DND-41 (cell line): ENCODE data around the gene OXSM.

Source experiments
- ATAC-seq: fragments of 200-7000 bp; cut with Tn5 transposase; 3 replicates; pipeline ENCODE4 v1.9.1; 2021; ENCODE audit warnings: low read depth; ENCODE audit not compliant: insufficient read depth
- DNase-seq: peaks from one replicate; pipeline ENCODE4 v3.0.0-alpha.2; 2020
- H2AFZ ChIP-seq: 2 replicates; pipeline ENCODE4 v1.6.0; 2012; ENCODE audit warnings: low read depth, low read length
- H3K27ac ChIP-seq: 2 replicates; pipeline ENCODE4 v1.5.1; 2012; ENCODE audit warnings: low read length, inconsistent platforms
- H3K27me3 ChIP-seq: fragments of 200-600 bp; sonication (generic); 2 replicates; pipeline ENCODE4 v1.6.0; 2012; ENCODE audit warnings: low read length, mild to moderate bottlenecking, inconsistent platforms; ENCODE audit not compliant: insufficient read depth, poor library complexity
- H3K36me3 ChIP-seq: 2 replicates; pipeline ENCODE4 v1.5.1; 2012; ENCODE audit warnings: low read length, inconsistent platforms; ENCODE audit not compliant: insufficient read depth
- H3K4me1 ChIP-seq: 2 replicates; pipeline ENCODE4 v1.5.1; 2012; ENCODE audit warnings: mild to moderate bottlenecking, low read length; ENCODE audit not compliant: insufficient read depth
- H3K4me2 ChIP-seq: 2 replicates; pipeline ENCODE4 v1.6.0; 2012; ENCODE audit warnings: mild to moderate bottlenecking, moderate library complexity, low read length, inconsistent platforms; ENCODE audit not compliant: insufficient read depth
- H3K4me3 ChIP-seq, 2 experiments: fragments of 200-600 bp in 1 of 2; shearing (Covaris generic) in 1 of 2; 2 replicates each; pipeline ENCODE4 v1.5.1; 2012 to 2016; ENCODE audit warnings: inconsistent platforms in 2 of 2, low read length in 2 of 2, mild to moderate bottlenecking in 2 of 2, low read depth in 1 of 2, moderate library complexity in 1 of 2
- H3K79me2 ChIP-seq: 2 replicates; pipeline ENCODE4 v1.6.0; 2012; ENCODE audit warnings: low read length, inconsistent platforms; ENCODE audit not compliant: insufficient read depth
- H3K9ac ChIP-seq: 2 replicates; pipeline ENCODE4 v1.6.0; 2012; ENCODE audit warnings: low read depth, mild to moderate bottlenecking, inconsistent platforms, low read length, moderate library complexity
- H3K9me3 ChIP-seq: 2 replicates; pipeline ENCODE4 v1.5.1; 2012; ENCODE audit warnings: low read length, moderate library complexity, mild to moderate bottlenecking, inconsistent platforms; ENCODE audit not compliant: insufficient read depth, severe bottlenecking
- H4K20me1 ChIP-seq: 2 replicates; pipeline ENCODE4 v1.6.0; 2012; ENCODE audit warnings: low read length; ENCODE audit not compliant: insufficient read depth
- CTCF ChIP-seq: IDR thresholded peaks from 2 replicates; pipeline ENCODE4 v1.5.1; 2012; ENCODE audit warnings: borderline replicate concordance, low read length, moderate library complexity, mild to moderate bottlenecking; ENCODE audit not compliant: poor library complexity, severe bottlenecking; ENCODE audit errors: extremely low read depth
- EZH2 ChIP-seq: IDR thresholded peaks from 3 replicates; pipeline ENCODE4 v1.6.1; 2012; ENCODE audit warnings: borderline replicate concordance, low read depth, mild to moderate bottlenecking, moderate library complexity, low read length, inconsistent platforms; ENCODE audit not compliant: severe bottlenecking

Gene OXSM

GRCh38 chr3:25843332-25843731, 53.4 kb downstream of the OXSM start:
- no peak overlapping the region for H3K27ac ChIP-seq
- DNase-seq (no peak), ATAC-seq (no peak)
- H3K4me3 ChIP-seq: no peak overlapping the region
- H3K27me3 ChIP-seq: peaks cover 2% of the 10 kb centered on the region
- H2AFZ ChIP-seq: no peak overlapping the region
- H3K36me3 ChIP-seq: no peaks in the 10 kb centered on the region
- H3K79me2 ChIP-seq: no peaks in the 10 kb centered on the region
- no peak overlapping the region for H3K4me2 ChIP-seq
- TF ChIP-seq CTCF (no peak), EZH2 (no peak)
- no peaks in the 10 kb centered on the region for H3K9me3 ChIP-seq
- H4K20me1 ChIP-seq: no peaks in the 10 kb centered on the region
- H3K9ac ChIP-seq: no peak overlapping the region
- no peaks in the 10 kb centered on the region for H3K4me1 ChIP-seq
